ENCODE data around the gene CTIF.
A peak's percentile ranks its signal among the peaks of the same experiment; 100 is the strongest.

CTIF gene

DNA sequence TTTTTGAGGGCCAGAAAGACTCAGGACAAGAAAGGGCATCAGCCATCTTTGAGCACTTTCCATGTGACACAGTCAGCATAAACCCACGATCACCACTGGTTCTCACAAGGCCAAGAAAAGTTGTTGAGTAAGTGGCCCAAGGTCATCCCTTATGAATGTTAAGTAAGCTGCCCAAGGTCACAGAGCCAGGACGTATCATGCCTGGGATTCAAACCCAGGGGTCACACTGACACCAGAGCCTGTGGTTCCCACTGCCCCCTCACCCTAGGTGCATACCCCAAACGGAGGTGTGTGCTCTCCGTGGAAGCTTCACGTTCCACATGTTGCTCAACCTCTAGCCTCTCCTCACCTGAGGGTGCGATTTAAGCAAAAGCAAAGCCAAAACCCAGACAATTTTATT is 2.3 kb upstream of the CTIF start:
- ChIA-PET POLR2A (interaction anchor here (1.0 kb wide), 1 partner anchor 10 kb away, joined by 3 read pairs; no protein-coding TSS in a partner anchor), CTCF (interaction anchor here (1.2 kb wide), 1 partner anchor 16 kb away, joined by 3 read pairs; no protein-coding TSS in a partner anchor)
- H3K4me3 ChIP-seq (ENCODE audit: low read depth, low read length): no peak overlapping the region
- DNase-seq (ENCODE audit: low read depth, low spot score): no peak
- TF ChIP-seq, protein P1, sequence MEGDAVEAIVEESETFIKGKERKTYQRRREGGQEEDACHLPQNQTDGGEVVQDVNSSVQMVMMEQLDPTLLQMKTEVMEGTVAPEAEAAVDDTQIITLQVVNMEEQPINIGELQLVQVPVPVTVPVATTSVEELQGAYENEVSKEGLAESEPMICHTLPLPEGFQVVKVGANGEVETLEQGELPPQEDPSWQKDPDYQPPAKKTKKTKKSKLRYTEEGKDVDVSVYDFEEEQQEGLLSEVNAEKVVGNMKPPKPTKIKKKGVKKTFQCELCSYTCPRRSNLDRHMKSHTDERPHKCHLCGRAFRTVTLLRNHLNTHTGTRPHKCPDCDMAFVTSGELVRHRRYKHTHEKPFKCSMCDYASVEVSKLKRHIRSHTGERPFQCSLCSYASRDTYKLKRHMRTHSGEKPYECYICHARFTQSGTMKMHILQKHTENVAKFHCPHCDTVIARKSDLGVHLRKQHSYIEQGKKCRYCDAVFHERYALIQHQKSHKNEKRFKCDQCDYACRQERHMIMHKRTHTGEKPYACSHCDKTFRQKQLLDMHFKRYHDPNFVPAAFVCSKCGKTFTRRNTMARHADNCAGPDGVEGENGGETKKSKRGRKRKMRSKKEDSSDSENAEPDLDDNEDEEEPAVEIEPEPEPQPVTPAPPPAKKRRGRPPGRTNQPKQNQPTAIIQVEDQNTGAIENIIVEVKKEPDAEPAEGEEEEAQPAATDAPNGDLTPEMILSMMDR (IDR thresholded peaks at IDR 0.05; ENCODE audit: insufficient read depth, low read length, missing control alignments): no peak

DNA sequence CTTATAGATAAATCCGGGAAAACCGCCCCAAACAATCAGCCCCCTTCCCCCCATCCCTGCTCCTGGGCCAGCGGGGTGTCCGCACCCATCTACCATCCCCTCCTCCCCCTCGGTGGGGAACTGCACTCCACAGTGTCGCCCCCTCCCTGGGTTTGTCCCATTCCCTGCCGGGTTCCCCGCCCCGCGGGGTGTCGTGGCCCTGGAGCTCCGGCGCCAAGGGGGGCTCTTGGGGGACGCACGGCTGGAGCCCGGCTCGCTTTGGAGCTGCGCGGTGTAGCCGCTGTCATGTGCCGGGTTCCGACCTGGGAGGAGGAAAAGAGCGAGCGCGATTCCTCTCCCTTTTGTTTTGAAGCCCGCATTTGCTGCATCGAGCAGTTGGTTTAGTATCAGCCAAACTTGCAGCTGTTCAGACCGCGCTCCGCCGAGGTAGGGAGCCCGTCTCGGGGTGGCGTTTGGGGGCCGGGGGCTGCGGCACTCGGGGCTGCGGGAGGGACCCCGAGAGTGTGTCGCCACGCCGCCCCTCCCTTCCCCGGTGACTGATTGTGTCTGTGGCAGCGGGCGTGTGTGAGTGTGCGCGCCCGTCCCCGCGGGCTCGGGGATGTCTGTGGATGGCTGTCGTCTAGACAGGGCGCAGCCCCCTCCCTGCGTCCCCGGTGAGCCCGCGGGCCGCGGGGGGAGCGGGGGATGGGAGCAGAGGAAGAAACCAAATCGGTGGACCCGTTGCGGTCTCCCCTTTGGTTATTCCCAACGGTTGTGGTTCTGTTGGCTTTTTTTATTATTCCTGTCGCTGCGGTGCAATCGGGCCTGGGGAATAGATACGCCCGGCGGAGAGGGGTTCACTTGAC is 797 bp downstream of the CTIF start:
- peak overlapping the region; percentile 93 for H3K4me3 ChIP-seq (ENCODE audit: low read depth, low read length)
- ChIA-PET CTCF (interaction anchor here (1.1 to 2.5 kb wide), 3 partner anchors 59 to 94 kb away, joined by 3 to 9 read pairs (median 4); no protein-coding TSS in a partner anchor), POLR2A (interaction anchor here (0.8 to 1.0 kb wide), 3 partner anchors 9 to 49 kb away, joined by 3 read pairs; no protein-coding TSS in a partner anchor)
- DNase-seq (ENCODE audit: low read depth, low spot score): no peak
- TF ChIP-seq, protein P1 (IDR thresholded peaks at IDR 0.05; ENCODE audit: insufficient read depth, low read length, missing control alignments): no peak

DNA sequence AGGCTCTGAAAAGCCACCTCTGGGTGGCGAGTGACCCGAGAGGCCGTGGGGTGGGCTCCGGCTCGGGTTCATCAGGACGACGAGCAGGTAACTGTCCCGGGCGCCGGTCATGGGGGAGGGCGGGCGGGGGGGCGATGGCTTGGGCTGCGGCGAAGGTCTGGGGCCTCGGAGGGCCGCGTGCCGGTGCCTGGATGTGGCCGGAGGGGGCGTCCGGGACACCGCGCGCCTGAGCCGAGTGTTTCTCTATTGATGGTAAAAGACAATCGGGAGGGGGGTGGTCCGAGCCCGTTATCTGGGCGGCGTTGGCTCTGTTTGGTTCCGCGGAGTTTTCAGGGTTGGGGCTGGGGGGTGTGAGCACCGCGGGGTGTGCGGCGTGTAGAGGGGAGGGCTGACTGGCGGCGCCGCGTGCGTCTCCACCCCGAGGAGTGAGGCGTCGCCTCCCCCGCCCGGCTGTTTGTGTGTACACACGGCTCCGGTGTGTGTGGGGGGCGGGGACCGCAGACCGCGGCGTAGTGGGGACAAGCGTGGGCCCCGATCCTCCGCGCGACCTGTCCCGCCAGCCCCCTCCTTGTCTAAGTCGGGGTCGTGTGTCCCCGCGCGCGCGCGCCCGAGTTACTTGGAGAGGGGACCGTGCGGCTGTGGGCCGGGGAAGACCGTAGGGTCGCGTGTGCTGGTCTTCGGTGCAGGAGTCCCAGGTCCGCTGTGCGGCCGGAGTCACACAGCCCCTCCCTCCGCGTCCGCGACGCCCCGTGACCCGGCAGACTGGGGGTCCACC is 1.6 kb downstream of the CTIF start:
- peak overlapping the region; percentile 93 for H3K4me3 ChIP-seq (ENCODE audit: low read depth, low read length)
- CTCF ChIA-PET: no interaction called here
- no peak for DNase-seq (ENCODE audit: low read depth, low spot score)
- TF ChIP-seq, protein P1 (IDR thresholded peaks at IDR 0.05; ENCODE audit: insufficient read depth, low read length, missing control alignments): peak; percentile 42
- POLR2A ChIA-PET: no interaction called here

DNA sequence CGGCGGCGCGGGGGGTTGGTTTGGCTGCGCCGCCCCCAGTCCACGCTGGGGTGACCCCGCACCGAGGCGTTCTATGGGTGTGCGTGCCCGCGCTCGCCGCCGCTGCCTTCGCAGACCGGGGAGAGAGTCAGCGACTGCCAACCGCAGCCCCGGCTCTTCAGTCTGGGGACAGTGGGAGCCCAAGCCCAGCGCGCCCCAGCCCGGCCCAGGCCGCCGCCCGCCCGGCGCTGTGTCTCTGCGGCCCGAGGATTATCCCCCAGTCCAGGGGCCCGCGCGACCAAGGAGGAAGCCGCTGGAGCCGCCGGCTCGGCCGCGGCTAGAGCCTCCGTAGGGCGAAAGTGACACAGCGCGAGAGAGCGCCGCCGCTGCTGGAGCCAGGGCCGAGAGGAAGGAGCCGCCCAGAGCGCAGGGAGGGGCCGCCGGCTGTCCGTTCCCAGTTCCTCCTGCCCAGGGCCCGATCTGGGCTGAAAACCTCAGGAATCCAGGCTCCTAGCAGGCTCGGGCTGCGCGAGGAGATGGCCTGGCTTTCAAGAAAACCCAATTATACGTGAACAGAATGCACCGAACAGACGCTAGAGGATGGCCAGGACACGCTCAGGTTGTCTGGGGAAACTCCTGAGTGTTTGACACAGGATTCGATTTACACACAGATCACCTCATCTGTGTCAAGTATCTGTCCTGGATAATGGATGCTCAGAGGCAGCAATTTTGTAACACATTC is 2.4 kb downstream of the CTIF start:
- no peak for DNase-seq (ENCODE audit: low read depth, low spot score)
- TF ChIP-seq, protein P1 (IDR thresholded peaks at IDR 0.05; ENCODE audit: insufficient read depth, low read length, missing control alignments): no peak
- ChIA-PET POLR2A (interaction anchor here (0.6 kb wide), 1 partner anchor 53 kb away, joined by 3 read pairs; no protein-coding TSS in a partner anchor), CTCF (interaction anchor here (1.4 kb wide), 1 partner anchor 123 kb away, joined by 3 read pairs; no protein-coding TSS in a partner anchor)
- H3K4me3 ChIP-seq (ENCODE audit: low read depth, low read length): peak overlapping the region; percentile 93

GRCh38 chr18:48541747-48542400 is 3.0 kb downstream of the CTIF start:
- CTCF ChIA-PET: interaction anchor here (1.4 kb wide), 1 partner anchor 122 kb away, joined by 3 read pairs; no protein-coding TSS in a partner anchor
- POLR2A ChIA-PET: interaction anchor here (0.6 kb wide), 1 partner anchor 52 kb away, joined by 3 read pairs; no protein-coding TSS in a partner anchor

More at GRCh38 chr18:48541747-48542400, 3.0 kb downstream of the CTIF start:
- DNase-seq (ENCODE audit: low read depth, low spot score): no peak
- peak overlapping the region; percentile 93 for H3K4me3 ChIP-seq (ENCODE audit: low read depth, low read length)
- TF ChIP-seq, protein P1 (IDR thresholded peaks at IDR 0.05; ENCODE audit: insufficient read depth, low read length, missing control alignments): no peak
